Measurements from ENCODE around the gene ZNF506.
"Not testable (repeated sequence)": the region's sequence is repeated elsewhere in the genome, so short reads cannot be mapped to it uniquely, and the experiment has no call there.

The ZNF506 gene

GRCh38 chr19:19743921-19744320, 77.6 kb downstream of the ZNF506 start:
- not testable (repeated sequence) for DNase-seq

GRCh38 chr19:19743176-19743575, 78.4 kb downstream of the ZNF506 start:
- DNase-seq: no peak

GRCh38 chr19:19742773-19743172, 78.8 kb downstream of the ZNF506 start:
- no peak for DNase-seq
